NCI-H460 (cell line): Measurements from ENCODE around the gene ZNF213. TPM values are rescaled to one million over a fixed set of nuclear protein-coding genes. Genes with fewer than 3 reads are reported as not detected.

ENCODE experiments used
- DNase-seq: peaks from one replicate; pipeline ENCODE4 v3.0.0-alpha.2; 2016; ENCODE audit warnings: low read depth; ENCODE audit errors: extremely low read depth
- polyA plus RNA-seq: library from polyadenylated mRNA; depleted of rRNA; stranded (reverse); fragments of >200 nt; gene quantifications from 2 replicates; pipeline ENCODE4 v1.2.3, GENCODE V29; 2014; cell fraction: nucleus; rRNA removed
- total RNA-seq: library from RNA; depleted of rRNA; stranded (reverse); fragments of >200 nt; shearing (Covaris generic); gene quantifications from 2 replicates; pipeline ENCODE4 v1.2.3, GENCODE V29; 2014; rRNA removed

ZNF213 gene
- total RNA-seq: 4.5 and 5.0 TPM in 2 replicates
- 3.2 and 7.9 TPM in 2 replicates for polyA plus RNA-seq

- peak; percentile 98 for DNase-seq
Observed at GRCh38 chr16:3134338-3135125, at the start of gene ZNF213. TSS of gene ZNF213 (plus strand) at chr16:3135029. CDS start at chr16:3137281, 2,252 bp downstream.

GRCh38 chr16:3085868-3086595 is 48.8 kb upstream of the ZNF213 start:
- DNase-seq: no peak

- DNase-seq: no peak
Observed at GRCh38 chr16:3086596-3087242, 48.1 kb upstream of the ZNF213 start.

GRCh38 chr16:3087243-3088235 is 47.3 kb upstream of the ZNF213 start:
- no peak for DNase-seq

- no peak for DNase-seq
Observed at GRCh38 chr16:3088450-3088849, 46.4 kb upstream of the ZNF213 start.

GRCh38 chr16:3088925-3089716 is 45.7 kb upstream of the ZNF213 start:
- no peak for DNase-seq

GRCh38 chr16:3089717-3090592 is 44.9 kb upstream of the ZNF213 start:
- no peak for DNase-seq

- no peak for DNase-seq
Observed at GRCh38 chr16:3091551-3091950, 43.3 kb upstream of the ZNF213 start.

- no peak for DNase-seq
Observed at GRCh38 chr16:3092501-3092941, 42.3 kb upstream of the ZNF213 start.

GRCh38 chr16:3094289-3095027 is 40.4 kb upstream of the ZNF213 start:
- peak; percentile 65 for DNase-seq

- peak; percentile 24 for DNase-seq
Observed at GRCh38 chr16:3095869-3096268, 39.0 kb upstream of the ZNF213 start.

- no peak for DNase-seq
Observed at GRCh38 chr16:3096362-3096761, 38.5 kb upstream of the ZNF213 start.

- no peak for DNase-seq
Observed at GRCh38 chr16:3097266-3097665, 37.6 kb upstream of the ZNF213 start.

- no peak for DNase-seq
Observed at GRCh38 chr16:3098459-3099394, 36.1 kb upstream of the ZNF213 start, which contains the start of gene ZSCAN10. TSS of gene ZSCAN10 (minus strand) at chr16:3099294. CDS start at chr16:3092937, 6,357 bp downstream.

GRCh38 chr16:3099395-3099731 is 35.5 kb upstream of the ZNF213 start:
- DNase-seq: no peak

GRCh38 chr16:3099732-3100499 is 34.9 kb upstream of the ZNF213 start:
- DNase-seq: peak; percentile 90
